Stimulated activated CD4-positive, alpha-beta T cell treated with anti-CD3 and anti-CD28 coated beads, Interleukin-12 subunit alpha, Interleukin-12 subunit beta, amount 100 ng/mL, for 4 hours (primary cell): Measurements from ENCODE around the gene UBE2G2.
"Not testable (repeated sequence)": the region's sequence is repeated elsewhere in the genome, so short reads cannot be mapped to it uniquely, and the experiment has no call there.

ENCODE experiments used
- DNase-seq: peaks from one replicate; pipeline ENCODE4 v3.0.0-alpha.2; 2020

The UBE2G2 gene

GRCh38 chr21:44835647-44835973, 34.0 kb upstream of the UBE2G2 start:
- DNase-seq, result no peak

DNA sequence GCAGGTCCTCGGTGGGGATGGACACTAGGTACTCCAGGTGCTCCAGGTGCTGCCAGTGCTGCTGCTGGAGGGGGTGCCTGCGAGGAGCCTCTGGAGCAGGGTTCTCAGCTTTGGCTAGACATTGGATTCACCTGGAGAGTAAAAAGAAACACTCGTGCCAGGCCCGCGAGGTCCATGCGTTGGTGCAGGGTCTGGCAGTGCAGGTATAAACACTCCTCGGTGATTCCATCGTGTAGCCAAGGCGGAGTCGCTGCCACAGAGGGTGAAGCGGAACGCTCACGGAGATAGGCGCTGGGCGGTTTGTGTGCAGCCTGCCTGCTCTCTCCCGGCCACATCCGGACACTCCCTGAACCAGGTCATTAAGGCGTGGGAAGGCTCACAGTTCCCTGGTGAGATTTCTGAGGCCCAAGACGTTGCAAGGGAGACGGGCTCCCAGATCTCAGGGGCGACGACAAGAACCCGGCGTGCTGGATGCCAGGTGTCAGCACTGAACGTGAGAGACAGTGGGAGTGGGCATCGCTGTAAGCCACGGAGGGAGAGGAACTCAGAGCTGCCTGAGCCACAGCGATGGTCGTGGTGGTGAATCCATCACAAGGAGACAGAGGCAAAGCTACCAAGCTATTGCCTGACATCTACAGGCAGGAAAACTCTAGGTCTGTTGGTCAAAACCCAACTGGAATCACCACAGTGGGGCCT, 33.5 kb upstream of the UBE2G2 start:
- no peak for DNase-seq

GRCh38 chr21:44834231-44834950, 32.8 kb upstream of the UBE2G2 start:
- no peak for DNase-seq

- no peak for DNase-seq
These were observed 32.0 kb upstream of the UBE2G2 start for GRCh38 chr21:44833663-44834062.

- not testable (repeated sequence) for DNase-seq
These were observed 31.1 kb upstream of the UBE2G2 start for GRCh38 chr21:44832516-44833255.

DNA sequence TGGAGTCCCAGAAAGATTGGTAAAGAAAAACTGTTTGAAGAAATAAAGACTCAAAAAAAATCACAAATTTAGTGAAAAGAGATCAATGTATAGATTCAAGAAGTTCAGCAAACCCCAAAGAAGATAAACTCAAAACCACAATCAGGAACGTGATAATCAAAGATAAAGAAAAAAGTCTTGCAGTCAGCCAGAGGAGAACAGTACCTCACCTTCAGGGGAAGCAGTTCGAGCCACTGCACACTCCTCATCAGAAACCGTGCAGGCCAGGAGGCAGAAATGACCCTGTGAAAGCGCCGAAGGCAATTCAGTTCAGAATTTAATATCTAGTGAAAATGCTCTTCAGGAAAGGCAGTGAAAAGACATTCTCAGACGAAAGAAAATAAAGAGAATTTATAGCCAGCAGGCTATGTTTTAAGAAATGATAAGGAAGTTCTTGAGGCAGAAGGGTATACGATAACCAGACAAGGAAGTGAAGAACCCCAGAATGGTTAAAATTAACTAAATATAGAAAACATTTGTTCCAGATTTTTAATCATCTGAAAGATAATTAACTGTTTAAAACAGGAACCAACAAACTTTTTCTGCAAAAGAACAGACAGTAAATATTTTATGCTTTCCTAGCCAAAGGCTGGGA, 29.7 kb upstream of the UBE2G2 start:
- DNase-seq, result no peak

GRCh38 chr21:44829507-44830092, 28.0 kb upstream of the UBE2G2 start:
- DNase-seq, result no peak

GRCh38 chr21:44828362-44829056, 26.9 kb upstream of the UBE2G2 start:
- DNase-seq, result no peak

DNA sequence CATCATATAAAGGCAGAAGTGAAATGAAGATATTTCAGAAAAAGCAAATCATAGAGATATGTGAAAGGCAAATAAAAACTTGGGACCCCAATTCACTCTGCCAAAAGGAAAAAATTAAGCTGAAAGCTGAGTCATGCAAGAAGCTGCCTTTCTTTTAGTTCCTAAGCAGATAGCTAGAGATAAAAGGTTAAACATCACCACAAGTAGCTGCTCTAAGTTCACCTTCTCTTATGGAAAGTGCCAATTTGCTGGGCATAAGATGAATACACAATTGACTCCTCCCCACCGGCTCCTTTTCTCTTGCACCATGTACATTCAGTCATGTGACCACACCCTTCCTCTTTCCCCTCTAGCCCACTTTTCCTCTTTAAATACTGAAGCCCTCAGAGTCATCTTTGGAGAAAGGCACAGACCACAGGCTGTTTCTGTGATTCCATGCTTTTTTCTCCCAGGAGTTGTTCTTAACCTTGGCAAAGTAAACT, 21.6 kb upstream of the UBE2G2 start:
- no peak for DNase-seq

DNA sequence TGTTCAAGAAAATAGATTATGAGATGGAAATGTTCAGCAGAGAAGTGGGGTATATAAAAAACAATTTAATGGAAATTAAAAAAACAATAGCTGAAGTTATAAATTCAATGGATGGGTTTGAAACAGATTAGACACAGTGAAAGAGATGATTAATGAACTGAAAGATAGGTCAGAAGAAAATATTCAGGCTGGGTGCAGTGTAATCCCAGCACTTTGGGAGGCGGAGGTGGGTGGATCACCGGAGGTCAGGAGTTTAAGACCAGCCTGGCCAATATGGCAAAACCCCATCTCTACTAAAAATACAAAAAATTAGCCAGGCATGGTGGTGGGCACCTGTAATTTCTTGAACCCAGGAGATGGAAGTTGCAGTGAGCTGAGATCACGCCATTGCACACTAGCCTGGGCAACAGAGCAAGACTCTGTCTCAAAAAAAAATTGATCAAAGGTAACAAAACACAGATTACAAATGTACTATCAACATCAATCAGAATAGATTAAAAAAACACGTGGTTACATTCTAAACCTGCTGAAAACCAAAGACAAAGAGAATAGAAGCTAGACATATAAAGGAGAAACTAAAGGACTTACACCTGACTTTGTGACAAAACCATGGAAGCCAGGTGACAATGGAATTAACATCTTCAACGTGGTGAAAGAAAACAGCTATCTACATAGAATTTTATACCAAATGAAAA, 21.0 kb upstream of the UBE2G2 start:
- DNase-seq, result no peak

DNA sequence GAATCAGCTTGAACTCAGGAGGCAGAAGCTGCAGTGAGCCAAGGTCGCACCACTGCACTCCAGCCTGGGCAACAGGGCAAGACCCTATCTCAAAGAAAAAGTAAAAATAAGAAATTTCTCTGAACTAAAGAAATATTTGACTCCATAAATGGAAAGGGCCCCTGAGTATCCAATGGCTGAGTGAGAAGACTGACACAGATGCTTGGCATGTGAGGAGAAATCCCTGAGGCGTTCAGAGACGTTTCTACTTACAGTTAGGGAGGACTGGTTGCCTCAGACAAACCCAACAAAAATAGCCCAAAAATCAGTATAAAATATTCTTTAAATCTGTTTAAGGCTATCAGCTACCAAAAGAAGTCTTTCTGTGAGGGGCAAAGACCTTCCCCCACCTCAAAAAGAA, 19.2 kb upstream of the UBE2G2 start:
- DNase-seq, result no peak

GRCh38 chr21:44819283-44820243, 17.9 kb upstream of the UBE2G2 start:
- no peak for DNase-seq

GRCh38 chr21:44818640-44819011, 17.0 kb upstream of the UBE2G2 start:
- no peak for DNase-seq

- peak; percentile 79 for DNase-seq
These were observed 16.5 kb upstream of the UBE2G2 start, which contains the start of gene SUMO3 for GRCh38 chr21:44817914-44818639. TSS of gene SUMO3 (minus strand) at chr21:44818062. CDS start at chr21:44817968, 94 bp downstream.

GRCh38 chr21:44817506-44817880, 15.9 kb upstream of the UBE2G2 start:
- peak; percentile 93 for DNase-seq

- no peak for DNase-seq
These were observed 15.3 kb upstream of the UBE2G2 start for GRCh38 chr21:44816761-44817505.

DNA sequence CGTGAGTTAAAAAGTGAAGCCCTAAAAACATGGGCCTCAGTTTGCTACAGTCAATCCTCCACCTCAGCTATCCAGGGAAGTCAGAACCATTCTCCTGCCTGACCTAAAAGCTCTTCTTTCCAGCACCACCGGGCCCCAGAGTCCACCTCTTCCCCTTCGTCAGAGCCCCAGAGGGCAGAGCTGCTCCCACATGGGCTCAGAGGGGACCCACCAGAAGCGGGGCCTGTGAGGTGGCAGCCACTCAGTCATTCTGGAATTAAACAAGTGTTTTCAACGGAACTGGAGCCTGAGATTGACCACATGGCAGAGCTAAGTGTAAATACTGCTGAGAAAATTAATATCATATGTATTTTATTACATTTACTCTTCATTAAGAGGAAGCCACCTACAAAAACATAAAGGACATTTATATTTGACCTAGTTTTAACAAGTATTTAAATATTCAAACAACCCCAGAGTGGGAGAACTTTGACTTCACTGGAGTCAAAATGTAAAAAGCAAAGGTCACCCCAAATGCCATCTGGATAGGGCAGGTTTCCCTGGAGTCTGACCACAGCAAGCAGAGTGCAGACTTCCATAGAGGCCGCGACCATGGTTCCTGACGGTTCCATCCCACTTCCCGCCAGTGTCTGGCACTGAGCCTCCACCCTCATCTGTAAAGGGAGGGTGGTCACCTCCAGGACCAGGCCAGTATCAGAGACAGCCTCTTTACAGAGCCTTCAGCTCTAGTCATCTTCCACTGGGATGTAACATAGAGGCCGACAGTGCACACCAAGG, 14.4 kb upstream of the UBE2G2 start:
- DNase-seq, result no peak

DNA sequence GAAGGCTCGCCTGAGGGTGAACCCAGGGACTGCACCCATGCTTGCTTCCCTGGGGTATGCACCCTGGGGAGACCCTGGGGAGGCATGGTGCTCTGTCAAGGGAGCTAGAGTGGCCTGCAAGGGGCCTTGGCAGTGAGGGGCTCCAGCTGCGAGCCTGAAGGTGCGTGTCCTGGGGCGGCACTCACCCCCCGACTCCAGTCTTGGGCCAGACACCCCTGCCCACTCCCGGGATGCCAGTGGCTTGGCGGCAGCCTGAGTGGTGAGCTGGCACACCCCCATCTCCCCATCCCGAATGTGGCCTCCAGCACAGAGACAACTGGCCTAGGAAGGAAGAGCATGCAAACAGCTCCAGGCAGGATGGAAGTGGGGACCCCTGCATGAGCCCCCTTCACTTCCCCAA, 13.6 kb upstream of the UBE2G2 start:
- no peak for DNase-seq
